PC-3 (cell line): Measurements from ENCODE around the gene TMEM130. TPM values are rescaled to one million over a fixed set of nuclear protein-coding genes. Genes with fewer than 3 reads are reported as not detected.

ENCODE experiments used
- ATAC-seq: fragments of 200-7000 bp; cut with Tn5 transposase; 2 replicates; pipeline ENCODE4 v1.9.1; 2020; ENCODE audit warnings: mild to moderate bottlenecking, moderate library complexity
- BruUV-seq: library from RNA; stranded (reverse); fragments of 400-500 nt; replicated peaks from 2 replicates; lab custom pipeline; 2021; lab: Mats Ljungman, UMichigan
- CTCF ChIA-PET: fragments of 300-600 bp; sonication (Branson Sonifier 250); formaldehyde crosslinking; loops from one replicate; lab custom pipeline; 2022; ENCODE audit warnings: antibody characterized with exemption; lab: Charles Lee
- POLR2A ChIA-PET: fragments of 300-600 bp; sonication (Branson Sonifier 250); formaldehyde crosslinking; loops from one replicate; lab custom pipeline; 2022; ENCODE audit warnings: antibody characterized with exemption; ENCODE audit not compliant: unreplicated experiment; lab: Charles Lee
- DNase-seq: peaks from one replicate; pipeline ENCODE4 v3.0.0-alpha.2; 2015
- H2AFZ ChIP-seq: fragments of 300-600 bp; sonication (generic); 2 replicates; pipeline ENCODE4 v1.6.0; 2016; ENCODE audit warnings: antibody characterized with exemption, low read length
- H3F3A ChIP-seq: fragments of 300-600 bp; sonication (generic); one replicate; pipeline ENCODE4 v1.6.0; 2017; ENCODE audit warnings: antibody characterized with exemption, low read length, control low read depth, mild to moderate bottlenecking; ENCODE audit not compliant: unreplicated experiment
- H3K27ac ChIP-seq: fragments of 300-600 bp; sonication (generic); 2 replicates; pipeline ENCODE4 v1.5.1; 2016; ENCODE audit warnings: mild to moderate bottlenecking, low read length
- H3K27me3 ChIP-seq: fragments of 300-600 bp; sonication (generic); 2 replicates; pipeline ENCODE4 v1.6.1; 2016; ENCODE audit warnings: low read length, mixed read lengths
- H3K36me3 ChIP-seq: fragments of 300-600 bp; sonication (generic); 2 replicates; pipeline ENCODE4 v1.6.1; 2016; ENCODE audit warnings: low read depth, mixed run types, low read length, mixed read lengths
- H3K4me1 ChIP-seq: fragments of 300-600 bp; sonication (generic); 2 replicates; pipeline ENCODE4 v1.5.1; 2016; ENCODE audit warnings: low read length; ENCODE audit not compliant: insufficient read depth
- H3K4me2 ChIP-seq: fragments of 300-600 bp; sonication (generic); 2 replicates; pipeline ENCODE4 v1.6.0; 2016; ENCODE audit warnings: low read length
- H3K4me3 ChIP-seq: fragments of 300-600 bp; sonication (generic); 2 replicates; pipeline ENCODE4 v1.5.1; 2016; ENCODE audit warnings: mild to moderate bottlenecking, low read length, mixed read lengths
- H3K79me2 ChIP-seq: fragments of 300-600 bp; sonication (generic); 2 replicates; pipeline ENCODE4 v1.6.1; 2017; ENCODE audit warnings: low read length, mixed read lengths
- H3K9ac ChIP-seq: fragments of 300-600 bp; sonication (generic); 2 replicates; pipeline ENCODE4 v1.6.0; 2016; ENCODE audit warnings: mild to moderate bottlenecking, low read length
- H3K9me2 ChIP-seq: fragments of 300-600 bp; sonication (generic); replicated peaks from 2 replicates; pipeline ENCODE4 v1.6.1; 2016; ENCODE audit warnings: mixed run types, low read length, mixed read lengths
- H3K9me3 ChIP-seq: fragments of 300-600 bp; sonication (generic); 2 replicates; pipeline ENCODE4 v1.6.1; 2016; ENCODE audit warnings: low read length, mixed read lengths
- H4K20me1 ChIP-seq: fragments of 300-600 bp; sonication (generic); 2 replicates; pipeline ENCODE4 v1.6.1; 2016; ENCODE audit warnings: low read length, mixed read lengths
- EZH2 ChIP-seq: fragments of 300-600 bp; sonication (generic); IDR thresholded peaks from one replicate; pipeline ENCODE4 v1.6.1; 2017; ENCODE audit warnings: antibody characterized with exemption, mild to moderate bottlenecking, low read length; ENCODE audit not compliant: unreplicated experiment
- EZH2phosphoT487 ChIP-seq: fragments of 300-600 bp; sonication (generic); IDR thresholded peaks from 2 replicates; pipeline ENCODE4 v1.6.1; 2018; ENCODE audit warnings: mild to moderate bottlenecking, antibody characterized with exemption, low read length, borderline replicate concordance
- intact Hi-C: fragments of 100-400 bp; cut with micrococcal nuclease; formaldehyde crosslinking; loops from 2 replicates; pipeline ENCODE4 v1.9.0; 2023
- total RNA-seq: library from RNA; depleted of rRNA; stranded (reverse); fragments of >200 nt; gene quantifications from 2 replicates; pipeline ENCODE4 v1.2.3, GENCODE V29; 2014
- TF ChIP-seq, protein P1 (sequence below): fragments of 300-600 bp; sonication (generic); conservative IDR thresholded peaks from 2 replicates; pipeline ENCODE4 v1.5.1; 2017; ENCODE audit warnings: antibody characterized with exemption, low read depth, mild to moderate bottlenecking, low read length

Gene TMEM130
- total RNA-seq, 1 experiment from 2014 or later, result not detected

DNA sequence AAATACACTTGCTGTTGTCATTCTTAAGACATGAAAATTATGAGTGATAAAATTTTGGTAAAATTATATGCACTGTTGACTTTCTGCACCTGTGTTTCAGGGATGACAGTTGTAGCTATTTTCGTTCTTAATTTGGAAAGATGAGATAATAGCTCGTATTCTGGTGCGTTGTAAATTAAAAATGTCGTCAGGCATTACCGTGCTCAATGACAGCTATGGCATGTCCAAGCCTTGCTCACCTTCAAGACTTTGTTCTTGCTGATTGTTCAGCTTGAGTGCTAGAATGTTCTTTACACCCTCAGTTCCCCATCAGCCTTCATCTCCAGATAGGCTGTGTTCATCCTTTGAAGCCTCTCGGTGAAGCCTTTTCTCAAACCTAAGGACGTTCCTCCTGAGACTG is 30.0 kb upstream of the TMEM130 start:
- Histone ChIP-seq H3K9ac (no peak overlapping the region), H3K9me2 (no peaks in the 10 kb centered on the region), H3K9me3 (no peaks in the 10 kb centered on the region), H3F3A (no peaks in the 10 kb centered on the region), H4K20me1 (no peaks in the 10 kb centered on the region), H3K27ac (no peak overlapping the region), H3K4me3 (no peak overlapping the region), H3K36me3 (peaks cover 67% of the 10 kb centered on the region), H3K4me2 (no peak overlapping the region), H2AFZ (no peak overlapping the region), H3K79me2 (no peaks in the 10 kb centered on the region), H3K27me3 (no peaks in the 10 kb centered on the region), H3K4me1 (no peaks in the 10 kb centered on the region)
- DNase-seq, result no peak
- ChIA-PET POLR2A (no interaction called here), CTCF (no interaction called here)
- intact Hi-C loops, result no loop called here
- no peak for ATAC-seq
- BruUV-seq, result no TSS peak
- TF ChIP-seq, protein P1, sequence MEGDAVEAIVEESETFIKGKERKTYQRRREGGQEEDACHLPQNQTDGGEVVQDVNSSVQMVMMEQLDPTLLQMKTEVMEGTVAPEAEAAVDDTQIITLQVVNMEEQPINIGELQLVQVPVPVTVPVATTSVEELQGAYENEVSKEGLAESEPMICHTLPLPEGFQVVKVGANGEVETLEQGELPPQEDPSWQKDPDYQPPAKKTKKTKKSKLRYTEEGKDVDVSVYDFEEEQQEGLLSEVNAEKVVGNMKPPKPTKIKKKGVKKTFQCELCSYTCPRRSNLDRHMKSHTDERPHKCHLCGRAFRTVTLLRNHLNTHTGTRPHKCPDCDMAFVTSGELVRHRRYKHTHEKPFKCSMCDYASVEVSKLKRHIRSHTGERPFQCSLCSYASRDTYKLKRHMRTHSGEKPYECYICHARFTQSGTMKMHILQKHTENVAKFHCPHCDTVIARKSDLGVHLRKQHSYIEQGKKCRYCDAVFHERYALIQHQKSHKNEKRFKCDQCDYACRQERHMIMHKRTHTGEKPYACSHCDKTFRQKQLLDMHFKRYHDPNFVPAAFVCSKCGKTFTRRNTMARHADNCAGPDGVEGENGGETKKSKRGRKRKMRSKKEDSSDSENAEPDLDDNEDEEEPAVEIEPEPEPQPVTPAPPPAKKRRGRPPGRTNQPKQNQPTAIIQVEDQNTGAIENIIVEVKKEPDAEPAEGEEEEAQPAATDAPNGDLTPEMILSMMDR, result no peak
- TF ChIP-seq EZH2, result no peak
- no peak for TF ChIP-seq EZH2phosphoT487

DNA sequence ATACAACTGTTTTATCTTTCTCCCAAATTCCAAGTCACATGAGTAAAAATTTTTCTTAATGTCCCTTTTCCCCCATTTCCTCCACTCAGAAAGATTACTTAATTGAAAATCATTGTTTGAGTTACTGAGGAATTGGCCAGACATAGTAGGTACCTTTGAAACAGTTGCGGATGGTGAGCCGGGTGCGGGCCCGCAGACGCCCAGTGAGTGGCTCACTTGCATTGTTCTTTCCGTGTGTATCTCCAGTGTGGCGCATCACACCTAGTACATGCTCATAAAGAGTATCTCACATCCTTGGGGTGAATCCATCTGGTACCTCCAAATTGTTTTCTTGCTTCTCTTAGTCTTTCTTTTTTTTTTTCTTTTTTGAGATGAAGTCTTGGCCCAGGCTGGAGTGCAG is 22.8 kb upstream of the TMEM130 start:
- no peaks in the 10 kb centered on the region for H3F3A ChIP-seq
- no peak overlapping the region for H3K27ac ChIP-seq
- intact Hi-C loops, result no loop called here
- H3K27me3 ChIP-seq, result no peaks in the 10 kb centered on the region
- H3K9me2 ChIP-seq, result no peaks in the 10 kb centered on the region
- H4K20me1 ChIP-seq, result no peaks in the 10 kb centered on the region
- no peak overlapping the region for H3K9ac ChIP-seq
- ChIA-PET POLR2A (no interaction called here), CTCF (no interaction called here)
- no peaks in the 10 kb centered on the region for H3K9me3 ChIP-seq
- DNase-seq, result no peak
- no peak overlapping the region for H3K4me3 ChIP-seq
- no peak overlapping the region for H3K4me2 ChIP-seq
- no peaks in the 10 kb centered on the region for H3K4me1 ChIP-seq
- H3K79me2 ChIP-seq, result no peaks in the 10 kb centered on the region
- no peak for ATAC-seq
- BruUV-seq, result no TSS peak
- TF ChIP-seq, protein P1, result no peak
- H2AFZ ChIP-seq, result no peak overlapping the region
- H3K36me3 ChIP-seq, result peaks cover 48% of the 10 kb centered on the region

DNA sequence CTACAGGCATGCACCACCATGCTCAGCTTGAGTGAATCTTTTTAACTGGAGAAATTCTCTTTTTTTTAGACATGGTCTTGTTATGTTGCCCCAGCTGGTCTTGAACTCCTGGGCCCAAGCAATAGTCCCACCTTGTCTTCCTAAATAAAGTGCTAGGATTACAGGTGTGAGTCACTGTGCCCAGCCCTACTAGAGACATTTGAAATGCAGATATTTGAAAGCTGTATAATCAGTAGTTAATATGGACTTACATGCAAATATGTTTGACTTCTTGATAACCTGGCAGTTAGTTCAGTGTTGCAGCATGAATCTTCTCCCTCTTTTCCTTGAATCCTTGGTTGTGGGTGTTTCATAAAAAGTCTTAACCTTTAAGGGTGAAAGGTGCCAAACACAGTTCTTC is 17.2 kb upstream of the TMEM130 start:
- TF ChIP-seq EZH2, result no peak
- TF ChIP-seq, protein P1, result no peak
- no peak for TF ChIP-seq EZH2phosphoT487
- Histone ChIP-seq H3K4me1 (no peaks in the 10 kb centered on the region), H3F3A (no peaks in the 10 kb centered on the region), H3K36me3 (peaks cover 35% of the 10 kb centered on the region), H4K20me1 (no peaks in the 10 kb centered on the region), H3K27ac (no peak overlapping the region), H3K4me2 (no peak overlapping the region), H3K9ac (no peak overlapping the region), H3K9me3 (no peaks in the 10 kb centered on the region), H3K4me3 (no peak overlapping the region), H2AFZ (no peak overlapping the region), H3K9me2 (no peaks in the 10 kb centered on the region), H3K79me2 (no peaks in the 10 kb centered on the region), H3K27me3 (no peaks in the 10 kb centered on the region)
- POLR2A ChIA-PET, result no interaction called here
- CTCF ChIA-PET, result no interaction called here
- no peak for DNase-seq
- ATAC-seq, result no peak
- no TSS peak for BruUV-seq
- intact Hi-C loops, result no loop called here
